Measurements from ENCODE around the gene ADGRV1.
"Not testable (repeated sequence)": the region's sequence is repeated elsewhere in the genome, so short reads cannot be mapped to it uniquely, and the experiment has no call there.

The ADGRV1 gene

DNA sequence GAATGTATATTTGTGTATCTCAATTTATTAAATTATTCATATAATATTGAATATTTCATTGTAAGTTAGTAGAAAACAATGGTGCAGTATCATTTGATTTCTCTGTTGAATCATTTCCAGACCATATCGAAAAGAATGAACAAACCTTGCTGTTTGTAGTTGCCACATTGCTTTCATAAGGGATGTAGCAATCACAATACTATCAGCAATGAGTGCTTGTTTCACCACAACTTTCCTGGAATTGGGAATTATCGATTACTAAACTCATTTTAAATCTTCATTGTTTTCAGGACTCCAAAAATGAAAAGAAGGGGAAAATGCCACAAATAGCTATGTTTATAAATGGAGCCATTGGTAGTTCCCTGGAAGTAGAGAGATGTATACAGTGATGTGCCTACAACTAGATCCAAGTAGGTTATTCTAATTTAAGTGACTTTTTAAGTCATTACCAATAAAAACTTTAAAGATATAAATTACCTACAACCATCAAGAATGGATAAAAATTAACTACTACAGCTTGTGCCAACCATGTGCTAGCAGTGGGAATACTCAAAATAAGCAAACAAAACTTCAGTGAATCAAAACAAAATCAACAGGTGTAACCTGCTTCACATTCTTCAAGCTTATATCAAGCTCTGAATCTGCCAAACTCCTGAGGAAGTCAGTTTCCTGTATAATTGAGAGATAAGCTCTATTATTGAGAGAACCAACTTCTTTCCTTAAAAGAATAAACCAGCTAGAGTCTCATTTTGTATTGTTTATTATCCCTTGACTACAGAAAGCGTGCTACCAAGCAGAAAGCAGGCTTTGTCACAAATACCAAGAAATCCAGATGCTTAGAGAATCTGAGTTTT, 358.6 kb downstream of the ADGRV1 start:
- Histone ChIP-seq H3K4me1 (ENCODE audit: control insufficient read depth, insufficient read depth, low read length, poor library complexity, severe bottlenecking) (no peaks in the 10 kb centered on the region), H3K27me3 (replicated peaks; ENCODE audit: control insufficient read depth, insufficient read depth, low read length, poor library complexity, severe bottlenecking) (no peaks in the 10 kb centered on the region)
- DNase-seq = no peak

GRCh38 chr5:90917928-90918668, 359.5 kb downstream of the ADGRV1 start:
- Histone ChIP-seq H3K4me1 (ENCODE audit: control insufficient read depth, insufficient read depth, low read length, poor library complexity, severe bottlenecking) (no peaks in the 10 kb centered on the region), H3K27me3 (replicated peaks; ENCODE audit: control insufficient read depth, insufficient read depth, low read length, poor library complexity, severe bottlenecking) (no peaks in the 10 kb centered on the region), H3K36me3 (ENCODE audit: control insufficient read depth, insufficient read depth, low read length) (no peaks in the 10 kb centered on the region), H3K4me3 (ENCODE audit: insufficient read depth, low read depth, low read length, poor library complexity, severe bottlenecking) (no peak overlapping the region), H3K27ac (ENCODE audit: insufficient read depth, low read length, poor library complexity, severe bottlenecking) (no peak overlapping the region), H3K9me3 (ENCODE audit: control insufficient read depth, low read length) (no peaks in the 10 kb centered on the region)
- no peak for DNase-seq

More for the DNA sequence above, 358.6 kb downstream of the ADGRV1 start:
- Histone ChIP-seq H3K27ac (ENCODE audit: insufficient read depth, low read length, poor library complexity, severe bottlenecking) (no peak overlapping the region), H3K36me3 (ENCODE audit: control insufficient read depth, insufficient read depth, low read length) (no peaks in the 10 kb centered on the region), H3K4me3 (ENCODE audit: insufficient read depth, low read depth, low read length, poor library complexity, severe bottlenecking) (no peak overlapping the region), H3K9me3 (ENCODE audit: control insufficient read depth, low read length) (no peaks in the 10 kb centered on the region)

DNA sequence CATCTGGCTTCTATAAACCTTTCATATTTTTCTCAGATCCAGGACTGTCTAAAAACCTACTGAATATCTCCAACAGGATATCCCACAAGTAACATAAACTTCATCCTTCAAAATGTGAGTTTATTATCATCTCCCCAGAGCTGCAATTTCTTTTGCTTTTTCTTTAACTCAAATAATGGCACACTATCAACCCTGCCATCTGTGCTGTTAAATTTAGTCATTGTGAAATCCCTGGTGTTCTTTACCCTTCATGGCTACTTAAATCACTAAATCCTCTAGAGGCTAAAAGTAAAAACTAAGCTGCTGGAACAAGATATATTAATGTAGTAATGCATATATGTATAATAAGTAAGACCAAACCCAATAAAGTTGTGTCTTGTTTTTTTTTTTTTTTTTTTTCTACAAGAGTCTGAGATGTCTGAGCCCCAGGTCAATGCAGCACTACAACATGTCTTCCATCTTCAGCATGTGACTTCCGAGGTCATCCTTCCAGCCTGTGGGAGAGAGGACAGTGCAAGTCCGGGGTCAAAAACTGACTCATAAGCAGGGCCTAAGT, 362.9 kb downstream of the ADGRV1 start:
- H3K4me3 ChIP-seq (ENCODE audit: insufficient read depth, low read depth, low read length, poor library complexity, severe bottlenecking) = no peak overlapping the region
- no peak overlapping the region for H3K27ac ChIP-seq (ENCODE audit: insufficient read depth, low read length, poor library complexity, severe bottlenecking)
- no peak for DNase-seq

DNA sequence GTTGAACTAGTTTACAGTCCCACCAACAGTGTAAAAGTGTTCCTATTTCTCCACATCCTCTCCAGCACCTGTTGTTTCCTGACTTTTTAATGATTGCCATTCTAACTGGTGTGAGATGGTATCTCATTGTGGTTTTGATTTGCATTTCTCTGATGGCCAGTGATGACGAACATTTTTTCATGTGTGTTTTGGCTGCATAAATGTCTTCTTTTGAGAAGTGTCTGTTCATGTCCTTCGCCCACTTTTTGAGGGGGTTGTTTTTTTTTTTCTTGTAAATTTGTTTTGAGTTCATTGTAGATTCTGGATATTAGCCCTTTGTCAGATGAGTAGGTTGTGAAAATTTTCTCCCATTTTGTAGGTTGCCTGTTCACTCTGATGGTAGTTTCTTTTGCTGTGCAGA, 365.6 kb downstream of the ADGRV1 start:
- not testable (repeated sequence) for H3K4me3 ChIP-seq (ENCODE audit: insufficient read depth, low read depth, low read length, poor library complexity, severe bottlenecking); H3K36me3 ChIP-seq (ENCODE audit: control insufficient read depth, insufficient read depth, low read length); H3K4me1 ChIP-seq (ENCODE audit: control insufficient read depth, insufficient read depth, low read length, poor library complexity, severe bottlenecking); DNase-seq; H3K9me3 ChIP-seq (ENCODE audit: control insufficient read depth, low read length); H3K27me3 ChIP-seq (replicated peaks; ENCODE audit: control insufficient read depth, insufficient read depth, low read length, poor library complexity, severe bottlenecking); H3K27ac ChIP-seq (ENCODE audit: insufficient read depth, low read length, poor library complexity, severe bottlenecking)

More for the DNA sequence above, 362.9 kb downstream of the ADGRV1 start:
- Histone ChIP-seq H3K36me3 (ENCODE audit: control insufficient read depth, insufficient read depth, low read length) (no peaks in the 10 kb centered on the region), H3K27me3 (replicated peaks; ENCODE audit: control insufficient read depth, insufficient read depth, low read length, poor library complexity, severe bottlenecking) (no peaks in the 10 kb centered on the region), H3K4me1 (ENCODE audit: control insufficient read depth, insufficient read depth, low read length, poor library complexity, severe bottlenecking) (no peaks in the 10 kb centered on the region), H3K9me3 (ENCODE audit: control insufficient read depth, low read length) (no peaks in the 10 kb centered on the region)

GRCh38 chr5:90929013-90929839, 370.6 kb downstream of the ADGRV1 start:
- H3K4me3 ChIP-seq (ENCODE audit: insufficient read depth, low read depth, low read length, poor library complexity, severe bottlenecking); DNase-seq; H3K9me3 ChIP-seq (ENCODE audit: control insufficient read depth, low read length): not testable (repeated sequence)

DNA sequence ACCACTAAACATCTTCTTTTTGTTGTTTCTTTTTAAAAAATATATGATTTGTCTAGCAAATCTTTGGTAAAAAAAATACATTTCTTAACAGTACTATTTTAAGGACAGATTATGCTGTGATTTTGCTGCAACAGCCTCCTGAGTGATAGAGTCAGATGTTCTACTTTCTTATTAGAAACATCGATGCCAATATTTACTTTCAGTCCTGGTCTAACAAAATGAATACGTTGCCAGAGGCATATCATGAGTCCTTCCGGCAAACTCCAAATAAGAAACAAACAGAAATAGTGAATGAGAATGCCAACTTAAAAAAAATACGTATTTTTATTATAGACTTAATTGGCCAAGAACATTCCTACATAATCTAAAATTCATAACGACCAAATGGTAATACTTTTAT, 371.5 kb downstream of the ADGRV1 start:
- Histone ChIP-seq H3K4me3 (ENCODE audit: insufficient read depth, low read depth, low read length, poor library complexity, severe bottlenecking) (no peak overlapping the region), H3K9me3 (ENCODE audit: control insufficient read depth, low read length) (no peaks in the 10 kb centered on the region), H3K4me1 (ENCODE audit: control insufficient read depth, insufficient read depth, low read length, poor library complexity, severe bottlenecking) (no peaks in the 10 kb centered on the region), H3K36me3 (ENCODE audit: control insufficient read depth, insufficient read depth, low read length) (no peaks in the 10 kb centered on the region), H3K27ac (ENCODE audit: insufficient read depth, low read length, poor library complexity, severe bottlenecking) (no peak overlapping the region), H3K27me3 (replicated peaks; ENCODE audit: control insufficient read depth, insufficient read depth, low read length, poor library complexity, severe bottlenecking) (no peaks in the 10 kb centered on the region)
- DNase-seq = no peak

More at GRCh38 chr5:90929013-90929839, 370.6 kb downstream of the ADGRV1 start:
- H3K27me3 ChIP-seq (replicated peaks; ENCODE audit: control insufficient read depth, insufficient read depth, low read length, poor library complexity, severe bottlenecking); H3K36me3 ChIP-seq (ENCODE audit: control insufficient read depth, insufficient read depth, low read length); H3K4me1 ChIP-seq (ENCODE audit: control insufficient read depth, insufficient read depth, low read length, poor library complexity, severe bottlenecking); H3K27ac ChIP-seq (ENCODE audit: insufficient read depth, low read length, poor library complexity, severe bottlenecking): not testable (repeated sequence)

GRCh38 chr5:90930756-90931431, 372.3 kb downstream of the ADGRV1 start:
- Histone ChIP-seq H3K36me3 (ENCODE audit: control insufficient read depth, insufficient read depth, low read length) (no peaks in the 10 kb centered on the region), H3K27me3 (replicated peaks; ENCODE audit: control insufficient read depth, insufficient read depth, low read length, poor library complexity, severe bottlenecking) (no peaks in the 10 kb centered on the region), H3K4me1 (ENCODE audit: control insufficient read depth, insufficient read depth, low read length, poor library complexity, severe bottlenecking) (no peaks in the 10 kb centered on the region), H3K27ac (ENCODE audit: insufficient read depth, low read length, poor library complexity, severe bottlenecking) (no peak overlapping the region), H3K4me3 (ENCODE audit: insufficient read depth, low read depth, low read length, poor library complexity, severe bottlenecking) (no peak overlapping the region), H3K9me3 (ENCODE audit: control insufficient read depth, low read length) (no peaks in the 10 kb centered on the region)
- no peak for DNase-seq

GRCh38 chr5:90932052-90932699, 373.6 kb downstream of the ADGRV1 start:
- Histone ChIP-seq H3K27me3 (replicated peaks; ENCODE audit: control insufficient read depth, insufficient read depth, low read length, poor library complexity, severe bottlenecking) (no peaks in the 10 kb centered on the region), H3K27ac (ENCODE audit: insufficient read depth, low read length, poor library complexity, severe bottlenecking) (no peak overlapping the region), H3K4me1 (ENCODE audit: control insufficient read depth, insufficient read depth, low read length, poor library complexity, severe bottlenecking) (no peaks in the 10 kb centered on the region), H3K4me3 (ENCODE audit: insufficient read depth, low read depth, low read length, poor library complexity, severe bottlenecking) (no peak overlapping the region), H3K36me3 (ENCODE audit: control insufficient read depth, insufficient read depth, low read length) (no peaks in the 10 kb centered on the region), H3K9me3 (ENCODE audit: control insufficient read depth, low read length) (no peaks in the 10 kb centered on the region)
- no peak for DNase-seq

- Histone ChIP-seq H3K4me3 (ENCODE audit: insufficient read depth, low read depth, low read length, poor library complexity, severe bottlenecking) (no peak overlapping the region), H3K27ac (ENCODE audit: insufficient read depth, low read length, poor library complexity, severe bottlenecking) (no peak overlapping the region), H3K36me3 (ENCODE audit: control insufficient read depth, insufficient read depth, low read length) (no peaks in the 10 kb centered on the region), H3K4me1 (ENCODE audit: control insufficient read depth, insufficient read depth, low read length, poor library complexity, severe bottlenecking) (no peaks in the 10 kb centered on the region), H3K27me3 (replicated peaks; ENCODE audit: control insufficient read depth, insufficient read depth, low read length, poor library complexity, severe bottlenecking) (no peaks in the 10 kb centered on the region), H3K9me3 (ENCODE audit: control insufficient read depth, low read length) (no peaks in the 10 kb centered on the region)
- no peak for DNase-seq
Measured at GRCh38 chr5:90933298-90933697, 374.7 kb downstream of the ADGRV1 start.
